Measurements from ENCODE around the gene ANKRD42.

Gene ANKRD42

DNA sequence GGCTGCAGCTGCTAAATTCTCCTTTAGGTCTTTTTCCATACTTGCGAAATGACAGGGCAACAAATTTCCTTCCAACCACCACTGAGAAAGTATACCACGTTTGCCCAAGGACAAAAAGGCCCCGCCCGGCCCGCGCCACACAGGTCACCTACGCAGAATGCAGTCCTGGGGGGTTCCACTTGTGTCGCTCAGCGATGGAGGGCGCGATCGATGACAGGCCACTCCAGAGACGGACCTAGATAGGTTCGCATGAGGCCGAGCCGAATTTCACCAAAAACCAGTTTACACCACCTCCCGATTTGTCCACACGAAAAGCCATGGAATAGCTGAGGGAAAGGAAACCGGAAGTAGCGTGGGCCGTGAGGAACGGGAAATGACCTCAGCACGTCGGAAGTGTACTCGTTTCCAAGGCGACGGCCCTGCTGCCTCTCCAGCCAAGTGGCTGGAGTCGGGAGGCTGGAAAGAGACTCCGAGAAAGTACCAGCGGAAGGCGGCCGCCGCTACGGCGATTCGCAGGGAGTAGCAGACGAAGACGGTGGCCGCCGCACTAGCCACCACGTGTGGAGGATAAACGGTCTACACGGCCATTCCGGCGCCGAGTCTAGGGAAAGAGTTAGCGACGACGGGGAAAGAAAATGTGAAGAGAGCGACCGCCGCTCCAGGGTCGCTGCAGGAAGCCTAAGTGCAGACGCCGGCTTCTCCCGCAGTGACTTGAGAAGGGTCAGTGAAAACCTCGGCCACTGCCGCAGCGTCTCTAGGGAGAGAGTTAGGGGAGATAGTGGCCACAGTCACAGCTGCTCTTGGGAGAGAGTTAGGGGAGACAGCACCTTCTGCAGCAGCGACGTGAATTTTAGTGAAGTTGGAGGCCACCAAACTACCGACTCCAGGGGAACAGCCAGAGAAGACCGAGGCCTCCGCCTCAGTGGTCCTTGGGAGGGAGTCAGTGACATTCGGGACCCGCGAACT lies at the start of gene ANKRD42:
Gene ANKRD42, plus strand, starts transcription at position 398 of the 966 bp plus-strand sequence. CDS start 959 bp downstream, outside the sequence.
- DNase-seq (ENCODE audit: low read depth) = peak; percentile 79

DNA sequence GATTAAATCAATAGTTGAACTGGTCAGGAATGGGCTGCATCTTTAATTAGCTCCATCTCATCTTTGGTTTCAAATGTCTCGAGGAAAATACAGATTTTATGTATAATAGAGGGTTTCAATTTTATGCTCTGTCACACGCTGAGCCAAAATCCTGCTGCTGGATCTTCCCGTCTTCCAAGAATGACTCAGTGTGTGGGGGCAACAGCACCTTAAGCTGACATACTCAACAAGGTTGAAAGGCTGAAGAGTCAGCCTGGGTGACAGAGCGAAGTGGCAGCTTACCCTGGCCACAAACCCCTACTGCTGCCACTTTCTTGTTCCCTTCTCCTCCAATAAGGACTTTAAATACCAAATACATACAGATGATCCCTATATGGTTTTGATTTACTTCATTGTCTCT lies 45.6 kb upstream of the ANKRD42 start:
- DNase-seq (ENCODE audit: low read depth) = no peak

DNA sequence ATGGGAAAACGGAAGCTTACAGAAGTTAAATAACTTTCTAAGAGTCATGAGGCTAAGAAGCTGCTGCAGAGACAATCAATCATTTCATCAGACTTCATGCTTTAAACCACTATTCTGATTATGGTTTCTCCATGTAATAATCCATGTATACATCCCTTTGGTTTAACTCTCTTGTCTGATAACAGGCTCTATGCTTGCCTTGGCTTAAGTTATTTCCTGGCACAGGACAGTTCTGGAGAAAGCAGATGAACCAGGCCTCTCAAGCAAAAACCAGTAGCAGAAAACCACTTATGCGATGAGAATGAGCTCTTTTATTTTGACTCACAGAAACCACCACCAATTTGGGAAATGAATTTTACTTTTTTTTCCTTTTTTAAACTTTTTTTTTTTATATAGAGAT lies 43.1 kb upstream of the ANKRD42 start:
- DNase-seq (ENCODE audit: low read depth) = no peak

DNA sequence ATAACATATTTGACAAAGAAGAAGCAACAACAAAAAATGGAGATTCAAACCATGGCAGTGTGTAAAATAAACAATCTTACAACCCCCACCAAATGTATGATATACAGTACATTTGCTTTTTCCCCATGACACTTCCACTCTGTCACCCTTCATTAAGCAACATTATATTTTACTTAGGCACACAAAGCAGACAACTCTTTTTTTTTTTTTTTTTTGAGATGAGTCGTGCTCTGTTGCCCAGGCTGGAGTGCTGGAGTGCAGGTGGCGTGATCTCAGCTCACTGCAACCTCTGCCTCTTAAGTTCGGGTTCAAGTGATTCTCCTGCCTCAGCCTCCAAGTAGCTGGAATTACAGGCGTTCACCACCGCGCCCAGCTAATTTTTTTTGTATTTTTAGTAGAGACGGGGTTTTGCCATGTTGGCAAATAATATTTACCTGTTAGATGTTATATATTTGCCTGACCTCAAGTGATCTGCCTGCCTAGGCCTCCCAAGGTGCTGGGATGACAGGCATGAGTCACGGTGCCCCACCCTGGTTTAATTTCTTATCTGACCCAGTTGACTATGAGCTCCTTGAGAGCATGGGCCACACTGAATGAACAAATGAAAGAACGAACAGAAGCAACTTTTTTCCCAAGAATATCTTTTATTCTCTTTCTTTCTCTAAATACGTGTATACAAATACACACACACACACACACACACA lies 42.1 kb upstream of the ANKRD42 start:
- no peak for DNase-seq (ENCODE audit: low read depth)

- no peak for DNase-seq (ENCODE audit: low read depth)
Measured at GRCh38 chr11:83152264-83152663, 41.2 kb upstream of the ANKRD42 start.

GRCh38 chr11:83153764-83154163 lies 39.7 kb upstream of the ANKRD42 start:
- DNase-seq (ENCODE audit: low read depth) = no peak

GRCh38 chr11:83156144-83156995 lies 37.1 kb upstream of the ANKRD42 start:
- DNase-seq (ENCODE audit: low read depth) = peak; percentile 97

DNA sequence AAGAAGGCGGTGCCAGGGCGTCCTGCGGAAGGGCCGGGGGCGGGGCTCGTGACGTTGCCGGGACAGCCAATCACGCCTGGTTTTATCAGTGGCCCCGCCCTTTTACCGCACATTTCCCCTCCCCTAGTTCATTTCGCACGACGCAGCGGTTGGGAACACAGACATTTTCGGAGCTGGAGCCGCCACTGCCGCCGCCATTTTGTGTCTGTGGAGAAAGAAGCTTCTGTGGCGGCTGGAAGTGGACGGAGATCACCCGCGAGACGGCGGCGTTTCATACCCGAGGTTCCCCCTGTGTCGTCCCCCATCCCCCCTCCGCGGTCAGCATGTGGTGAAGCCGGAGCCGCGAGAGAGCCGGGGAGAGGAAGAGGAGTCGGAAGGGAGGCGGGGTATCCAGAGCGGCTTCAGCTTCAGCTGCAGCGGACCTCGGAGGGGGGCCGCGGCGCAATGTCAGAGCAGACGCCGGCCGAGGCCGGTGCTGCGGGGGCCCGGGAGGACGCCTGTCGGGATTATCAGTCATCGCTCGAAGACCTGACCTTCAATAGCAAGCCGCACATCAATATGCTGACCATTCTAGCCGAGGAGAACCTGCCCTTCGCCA lies 36.4 kb upstream of the ANKRD42 start, which contains the start of gene PCF11:
Gene PCF11, plus strand, starts transcription at position 136 of the 598 bp plus-strand sequence. Its CDS starts 309 bp downstream, at position 445.
- DNase-seq (ENCODE audit: low read depth) = no peak

GRCh38 chr11:83157594-83158356 lies 35.7 kb upstream of the ANKRD42 start:
- peak; percentile 18 for DNase-seq (ENCODE audit: low read depth)

GRCh38 chr11:83158357-83158786 lies 35.1 kb upstream of the ANKRD42 start:
- DNase-seq (ENCODE audit: low read depth) = no peak

GRCh38 chr11:83158965-83159901 lies 34.3 kb upstream of the ANKRD42 start:
- no peak for DNase-seq (ENCODE audit: low read depth)

GRCh38 chr11:83159902-83160865 lies 33.3 kb upstream of the ANKRD42 start:
- DNase-seq (ENCODE audit: low read depth) = no peak

DNA sequence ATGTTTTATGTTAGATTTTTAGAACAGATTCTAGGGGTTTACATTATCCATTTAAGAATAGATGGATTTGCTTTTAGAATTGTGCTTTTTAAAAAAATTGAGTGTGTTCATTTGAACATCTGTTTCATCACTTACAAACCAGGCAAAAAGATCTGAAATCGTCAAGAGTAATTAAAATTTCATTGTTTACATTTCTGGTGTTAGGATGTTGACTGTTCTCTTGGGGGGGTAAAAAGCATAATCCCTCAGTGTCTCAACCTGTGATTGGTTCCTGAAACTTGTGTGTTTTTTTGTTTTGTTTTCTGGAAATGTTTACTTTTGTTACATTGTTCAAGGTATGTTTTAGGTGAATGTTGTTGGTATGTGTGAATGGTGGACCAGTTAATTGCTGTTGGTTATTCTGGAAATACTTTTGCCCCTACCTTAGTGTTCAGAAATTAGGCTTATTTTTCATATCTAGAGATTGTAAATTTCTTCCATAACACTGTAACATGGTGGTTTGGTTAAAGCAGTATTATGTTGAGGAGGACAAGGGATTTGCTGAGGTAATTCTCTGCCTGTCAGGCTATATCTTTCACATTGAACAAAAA lies 31.8 kb upstream of the ANKRD42 start:
- DNase-seq (ENCODE audit: low read depth) = no peak

DNA sequence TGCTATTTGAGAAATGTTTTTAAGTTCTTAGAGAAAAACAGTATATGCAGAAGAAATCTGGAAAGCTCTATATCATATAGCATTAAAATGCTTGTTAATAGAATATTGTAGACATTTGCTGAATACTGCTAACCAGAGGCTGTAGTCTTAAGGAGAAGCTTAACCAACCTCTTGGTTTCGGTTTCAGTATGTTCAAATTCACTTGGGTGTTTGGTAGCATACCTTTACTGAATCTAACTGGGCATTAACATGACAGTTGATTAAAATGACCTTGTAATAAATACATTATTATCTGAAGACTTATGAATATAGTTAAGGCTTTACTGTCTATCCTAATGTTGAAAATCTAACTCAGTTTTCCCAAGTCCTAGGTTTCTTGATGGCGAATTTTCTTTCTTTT lies 31.1 kb upstream of the ANKRD42 start:
- no peak for DNase-seq (ENCODE audit: low read depth)

- DNase-seq (ENCODE audit: low read depth) = no peak
Measured at GRCh38 chr11:83166193-83166866, 27.2 kb upstream of the ANKRD42 start.

- DNase-seq (ENCODE audit: low read depth) = no peak
Measured at GRCh38 chr11:83168756-83169155, 24.8 kb upstream of the ANKRD42 start.

- DNase-seq (ENCODE audit: low read depth) = no peak
Measured at GRCh38 chr11:83170865-83171264, 22.6 kb upstream of the ANKRD42 start.

Data from T-helper 22 cell (primary cell).